Neuron (in vitro differentiated cells): ENCODE data around the gene SIRT2.
"Not testable (repeated sequence)": the region's sequence is repeated elsewhere in the genome, so short reads cannot be mapped to it uniquely, and the experiment has no call there.

ENCODE experiments used
- H2AFZ ChIP-seq: one replicate; pipeline ENCODE4 v1.6.1; 2013; ENCODE audit warnings: low read depth, mild to moderate bottlenecking, inconsistent platforms, low read length, moderate library complexity
- H3K27me3 ChIP-seq: one replicate; pipeline ENCODE4 v1.6.1; 2013; ENCODE audit warnings: low read length; ENCODE audit not compliant: insufficient read depth
- H3K36me3 ChIP-seq: one replicate; pipeline ENCODE4 v1.6.1; 2013; ENCODE audit warnings: low read length; ENCODE audit not compliant: insufficient read depth
- H3K4me1 ChIP-seq: one replicate; pipeline ENCODE4 v1.6.1; 2013; ENCODE audit warnings: low read length; ENCODE audit not compliant: insufficient read depth
- H3K4me3 ChIP-seq: 2 replicates; pipeline ENCODE4 v1.5.1; 2013; ENCODE audit warnings: mild to moderate bottlenecking, low read length, moderate library complexity
- H3K9me3 ChIP-seq: one replicate; pipeline ENCODE4 v1.6.1; 2013; ENCODE audit warnings: low read length

Gene SIRT2

GRCh38 chr19:38838208-38838985 lies 61.0 kb downstream of the SIRT2 start:
- H3K27me3 ChIP-seq: no peaks in the 10 kb centered on the region
- H2AFZ ChIP-seq: no peak overlapping the region
- H3K9me3 ChIP-seq: no peaks in the 10 kb centered on the region
- no peaks in the 10 kb centered on the region for H3K4me1 ChIP-seq
- H3K4me3 ChIP-seq: no peak overlapping the region
- H3K36me3 ChIP-seq: peaks cover 82% of the 10 kb centered on the region

GRCh38 chr19:38837656-38838121 lies 61.7 kb downstream of the SIRT2 start:
- Histone ChIP-seq H3K4me3 (no peak overlapping the region), H3K36me3 (peaks cover 75% of the 10 kb centered on the region), H3K4me1 (no peaks in the 10 kb centered on the region), H3K27me3 (no peaks in the 10 kb centered on the region), H2AFZ (no peak overlapping the region), H3K9me3 (no peaks in the 10 kb centered on the region)

GRCh38 chr19:38836983-38837626 lies 62.3 kb downstream of the SIRT2 start:
- H3K4me1 ChIP-seq: no peaks in the 10 kb centered on the region
- no peak overlapping the region for H2AFZ ChIP-seq
- H3K27me3 ChIP-seq: no peaks in the 10 kb centered on the region
- H3K36me3 ChIP-seq: peaks cover 69% of the 10 kb centered on the region
- no peak overlapping the region for H3K4me3 ChIP-seq
- H3K9me3 ChIP-seq: no peaks in the 10 kb centered on the region

GRCh38 chr19:38836159-38836982 lies 63.0 kb downstream of the SIRT2 start:
- H3K36me3 ChIP-seq: peaks cover 61% of the 10 kb centered on the region

GRCh38 chr19:38834590-38834989 lies 64.8 kb downstream of the SIRT2 start:
- Histone ChIP-seq H2AFZ (no peak overlapping the region), H3K4me3 (no peak overlapping the region), H3K27me3 (no peaks in the 10 kb centered on the region), H3K9me3 (no peaks in the 10 kb centered on the region), H3K4me1 (peaks cover 6% of the 10 kb centered on the region), H3K36me3 (peaks cover 52% of the 10 kb centered on the region)

More at GRCh38 chr19:38836159-38836982, 63.0 kb downstream of the SIRT2 start:
- Histone ChIP-seq H3K27me3 (no peaks in the 10 kb centered on the region), H3K4me3 (no peak overlapping the region), H2AFZ (no peak overlapping the region), H3K9me3 (no peaks in the 10 kb centered on the region), H3K4me1 (no peaks in the 10 kb centered on the region)

- Histone ChIP-seq H3K36me3 (peaks cover 49% of the 10 kb centered on the region), H3K9me3 (no peaks in the 10 kb centered on the region)
Observed at GRCh38 chr19:38834104-38834490, 65.3 kb downstream of the SIRT2 start.

GRCh38 chr19:38833092-38833425 lies 66.4 kb downstream of the SIRT2 start:
- peaks cover 6% of the 10 kb centered on the region for H3K4me1 ChIP-seq
- no peak overlapping the region for H3K4me3 ChIP-seq
- H2AFZ ChIP-seq: no peak overlapping the region
- peaks cover 41% of the 10 kb centered on the region for H3K36me3 ChIP-seq
- no peaks in the 10 kb centered on the region for H3K27me3 ChIP-seq
- H3K9me3 ChIP-seq: no peaks in the 10 kb centered on the region

More at GRCh38 chr19:38834104-38834490, 65.3 kb downstream of the SIRT2 start:
- H3K4me1 ChIP-seq: peaks cover 6% of the 10 kb centered on the region
- H2AFZ ChIP-seq: no peak overlapping the region
- no peak overlapping the region for H3K4me3 ChIP-seq
- no peaks in the 10 kb centered on the region for H3K27me3 ChIP-seq

GRCh38 chr19:38831142-38831605 lies 68.2 kb downstream of the SIRT2 start:
- Histone ChIP-seq H3K4me3 (peak overlapping the region; percentile 71), H3K27me3 (no peaks in the 10 kb centered on the region), H3K36me3 (peaks cover 33% of the 10 kb centered on the region), H3K9me3 (no peaks in the 10 kb centered on the region), H3K4me1 (peaks cover 6% of the 10 kb centered on the region), H2AFZ (peak overlapping the region; percentile 41)

GRCh38 chr19:38830039-38830733 lies 69.2 kb downstream of the SIRT2 start:
- Histone ChIP-seq H3K36me3 (peaks cover 23% of the 10 kb centered on the region), H2AFZ (no peak overlapping the region), H3K9me3 (no peaks in the 10 kb centered on the region), H3K27me3 (no peaks in the 10 kb centered on the region), H3K4me1 (peaks cover 6% of the 10 kb centered on the region), H3K4me3 (no peak overlapping the region)

- H3K9me3 ChIP-seq: not testable (repeated sequence)
Observed at GRCh38 chr19:38829203-38829602, 70.2 kb downstream of the SIRT2 start.

More at GRCh38 chr19:38829203-38829602, 70.2 kb downstream of the SIRT2 start:
- not testable (repeated sequence) for H2AFZ ChIP-seq, H3K4me3 ChIP-seq, H3K27me3 ChIP-seq, H3K4me1 ChIP-seq
- H3K36me3 ChIP-seq: peaks cover 22% of the 10 kb centered on the region
